H1 (cell line): ENCODE data around the gene DOP1A. TPM values are rescaled to one million over a fixed set of nuclear protein-coding genes. Genes with fewer than 3 reads are reported as not detected.

Source experiments
- CTCF ChIA-PET: fragments of 300-600 bp; sonication (Branson Sonifier 250); formaldehyde crosslinking; loops from one replicate; lab custom pipeline; 2021; ENCODE audit not compliant: partially characterized antibody; lab: Charles Lee
- POLR2A ChIA-PET: fragments of 300-600 bp; sonication (Branson Sonifier 250); formaldehyde crosslinking; loops from one replicate; lab custom pipeline; 2021; ENCODE audit warnings: inconsistent platforms; ENCODE audit not compliant: partially characterized antibody; lab: Charles Lee
- DNase-seq, 2 experiments: peaks; one replicate each; pipeline versions ENCODE4 v3.0.0 to v3.0.0-alpha.2; 2010 to 2022; ENCODE audit warnings: low spot score in 2 of 2, low read depth in 1 of 2, mixed read lengths in 1 of 2
- FAIRE-seq: peaks from 2 replicates; lab custom pipeline; 2011; peaks lifted over from hg19 to GRCh38; lab: Jason Lieb, UNC
- H2AFZ ChIP-seq: 2 replicates; pipeline ENCODE4 v1.8.1; 2012; ENCODE audit warnings: low read length, inconsistent platforms
- H2AK5ac ChIP-seq: 2 replicates; pipeline ENCODE4 v1.6.1; 2013; ENCODE audit warnings: low read depth, low read length
- H2BK120ac ChIP-seq: replicated peaks from 2 replicates; pipeline ENCODE3; 2013; ENCODE audit warnings: low read depth, low read length, inconsistent platforms
- H2BK12ac ChIP-seq: 2 replicates; pipeline ENCODE4 v1.6.1; 2013; ENCODE audit warnings: low read depth, low read length
- H2BK15ac ChIP-seq: 2 replicates; pipeline ENCODE4 v1.6.1; 2013; ENCODE audit warnings: low read length
- H2BK20ac ChIP-seq: 2 replicates; pipeline ENCODE4 v1.6.1; 2013; ENCODE audit warnings: low read length
- H2BK5ac ChIP-seq: 2 replicates; pipeline ENCODE4 v1.6.1; 2013; ENCODE audit warnings: low read depth, low read length
- H3K14ac ChIP-seq: 2 replicates; pipeline ENCODE4 v1.6.1; 2013; ENCODE audit warnings: inconsistent platforms; ENCODE audit not compliant: insufficient read length
- H3K18ac ChIP-seq: 2 replicates; pipeline ENCODE4 v1.6.1; 2013; ENCODE audit warnings: low read length; ENCODE audit errors: extremely low read depth
- H3K23ac ChIP-seq: 2 replicates; pipeline ENCODE4 v1.6.1; 2013; ENCODE audit warnings: inconsistent platforms; ENCODE audit not compliant: insufficient read length
- H3K23me2 ChIP-seq: 2 replicates; pipeline ENCODE4 v1.6.1; 2013; ENCODE audit warnings: low read depth, low read length
- H3K27ac ChIP-seq: 2 replicates; pipeline ENCODE4 v1.6.1; 2011; ENCODE audit warnings: low read depth, low read length, inconsistent platforms
- H3K27me3 ChIP-seq, 4 experiments: replicated peaks in 1 of 4; 1 replicate in 1 of 4; 2 replicates in 3 of 4; pipeline versions ENCODE4 v1.6.1 to v1.8.1; 2011 to 2013; ENCODE audit warnings: low read length in 3 of 4, mild to moderate bottlenecking in 3 of 4, inconsistent platforms in 2 of 4, mixed read lengths in 2 of 4, moderate library complexity in 1 of 4; ENCODE audit not compliant: control insufficient read depth in 3 of 4, insufficient read depth in 3 of 4; ENCODE audit errors: extremely low read depth in 1 of 4
- H3K36me3 ChIP-seq, 4 experiments: 2 replicates each; pipeline versions ENCODE4 v1.6.1 to v1.8.1; 2011 to 2013; ENCODE audit warnings: mild to moderate bottlenecking in 4 of 4, low read length in 3 of 4, moderate library complexity in 2 of 4, control low read depth in 1 of 4, inconsistent platforms in 1 of 4; ENCODE audit not compliant: insufficient read depth in 4 of 4, control insufficient read depth in 2 of 4
- H3K4ac ChIP-seq: replicated peaks from 2 replicates; pipeline ENCODE3; 2013; ENCODE audit warnings: low read length, low read depth, mixed read lengths, inconsistent platforms; ENCODE audit not compliant: insufficient read length
- H3K4me1 ChIP-seq, 4 experiments: replicated peaks in 1 of 4; 1 replicate in 1 of 4; 2 replicates in 3 of 4; pipeline versions ENCODE4 v1.6.1 to v1.8.1; 2011 to 2013; ENCODE audit warnings: low read length in 3 of 4, inconsistent platforms in 2 of 4, mixed read lengths in 1 of 4; ENCODE audit not compliant: insufficient read depth in 4 of 4, control insufficient read depth in 3 of 4
- H3K4me2 ChIP-seq, 2 experiments: 2 replicates each; pipeline versions ENCODE4 v1.6.1 to v1.8.1; 2011 to 2013; ENCODE audit warnings: low read depth in 2 of 2, low read length in 2 of 2, control low read depth in 1 of 2, inconsistent platforms in 1 of 2, mild to moderate bottlenecking in 1 of 2; ENCODE audit not compliant: insufficient read depth in 1 of 2
- H3K4me3 ChIP-seq, 4 experiments: fragments of 200-600, 300-600 bp in 1 of 4; sonication (generic), shearing (Covaris generic), sonication (Bioruptor Twin) in 1 of 4; 2 replicates each; pipeline versions ENCODE4 v1.5.1 to v1.8.1; 2011 to 2016; ENCODE audit warnings: low read length in 4 of 4, low read depth in 3 of 4, control low read depth in 2 of 4, inconsistent platforms in 2 of 4, mild to moderate bottlenecking in 2 of 4, mixed read lengths in 1 of 4, moderate library complexity in 1 of 4; ENCODE audit not compliant: insufficient read depth in 2 of 4; ENCODE audit errors: extremely low read depth in 1 of 4
- H3K56ac ChIP-seq: replicated peaks from 2 replicates; pipeline ENCODE3; 2013; ENCODE audit warnings: low read depth, mild to moderate bottlenecking, mixed read lengths, low read length, inconsistent platforms; ENCODE audit not compliant: insufficient read length
- H3K79me1 ChIP-seq: 2 replicates; pipeline ENCODE4 v1.6.1; 2013; ENCODE audit warnings: low read depth, low read length, control low read depth
- H3K79me2 ChIP-seq, 2 experiments: 2 replicates each; pipeline versions ENCODE4 v1.6.1 to v1.8.1; 2012 to 2013; ENCODE audit warnings: low read length in 2 of 2, mild to moderate bottlenecking in 2 of 2, inconsistent platforms in 1 of 2; ENCODE audit not compliant: insufficient read depth in 2 of 2, control insufficient read depth in 1 of 2
- H3K9ac ChIP-seq, 4 experiments: replicated peaks in 1 of 4; 1 replicate in 1 of 4; 2 replicates in 3 of 4; pipeline versions ENCODE4 v1.6.1 to v1.8.1; 2011 to 2013; ENCODE audit warnings: low read depth in 3 of 4, low read length in 3 of 4, control low read depth in 2 of 4, mild to moderate bottlenecking in 2 of 4, moderate library complexity in 2 of 4, inconsistent platforms in 1 of 4; ENCODE audit errors: extremely low read depth in 1 of 4
- H3K9me3 ChIP-seq, 2 experiments: 2 replicates each; pipeline versions ENCODE4 v1.6.1 to v1.8.1; 2012 to 2013; ENCODE audit warnings: mild to moderate bottlenecking in 2 of 2, moderate library complexity in 2 of 2, control low read depth in 1 of 2, inconsistent platforms in 1 of 2, low read depth in 1 of 2, low read length in 1 of 2, mixed read lengths in 1 of 2; ENCODE audit not compliant: insufficient read depth in 2 of 2
- H4K20me1 ChIP-seq, 2 experiments: replicated peaks in 1 of 2; 2 replicates each; pipeline versions ENCODE3 to v1.8.1; 2011 to 2013; ENCODE audit warnings: inconsistent platforms in 2 of 2, low read length in 2 of 2, mild to moderate bottlenecking in 1 of 2; ENCODE audit not compliant: insufficient read depth in 2 of 2, control insufficient read depth in 1 of 2
- H4K5ac ChIP-seq: 2 replicates; pipeline ENCODE4 v1.6.1; 2013; ENCODE audit warnings: low read length, low read depth, mixed read lengths, inconsistent platforms; ENCODE audit not compliant: insufficient read length
- H4K8ac ChIP-seq: 2 replicates; pipeline ENCODE4 v1.8.0; 2013; ENCODE audit warnings: mild to moderate bottlenecking, moderate library complexity, low read length, inconsistent platforms; ENCODE audit not compliant: insufficient read depth; ENCODE audit errors: extremely low read depth
- H4K91ac ChIP-seq: replicated peaks from 2 replicates; pipeline ENCODE3; 2013; ENCODE audit warnings: low read length, mixed read lengths, inconsistent platforms; ENCODE audit not compliant: insufficient read length
- CHD2 ChIP-seq: IDR thresholded peaks from 2 replicates; pipeline ENCODE4 v1.6.1; 2012; ENCODE audit warnings: low read length, improper control_type of control experiment
- CTBP2 ChIP-seq: IDR thresholded peaks from 2 replicates; pipeline ENCODE4 v1.7.0; 2011; ENCODE audit warnings: borderline replicate concordance, mild to moderate bottlenecking, moderate library complexity, mixed read lengths, low read length; ENCODE audit not compliant: insufficient read depth, insufficient read length
- GTF2F1 ChIP-seq: IDR thresholded peaks from 2 replicates; pipeline ENCODE4 v1.6.1; 2012; ENCODE audit warnings: low read depth, low read length, improper control_type of control experiment, borderline replicate concordance
- HDAC2 ChIP-seq, 2 experiments: fragments of 300-600 bp in 1 of 2; sonication (generic) in 1 of 2; IDR thresholded peaks; 2 replicates each; pipeline ENCODE4 v1.6.1; 2011 to 2012; ENCODE audit warnings: low read depth in 2 of 2, low read length in 2 of 2, mild to moderate bottlenecking in 2 of 2, moderate library complexity in 2 of 2, borderline replicate concordance in 1 of 2, inconsistent platforms in 1 of 2
- MAFK ChIP-seq: IDR thresholded peaks from 2 replicates; pipeline ENCODE4 v1.6.1; 2012; ENCODE audit warnings: low read depth, mild to moderate bottlenecking, improper control_type of control experiment, low read length
- NANOG ChIP-seq: IDR thresholded peaks from 2 replicates; pipeline ENCODE4 v1.6.1; 2011; ENCODE audit warnings: low read length, low read depth, mild to moderate bottlenecking, inconsistent platforms; ENCODE audit not compliant: insufficient read depth, poor library complexity, severe bottlenecking
- RAD21 ChIP-seq, 2 experiments: IDR thresholded peaks in 1 of 2; conservative IDR thresholded peaks in 1 of 2; 2 replicates each; pipeline ENCODE4 v1.6.1; 2011; ENCODE audit warnings: low read depth in 2 of 2, low read length in 2 of 2, improper control_type of control experiment in 1 of 2, inconsistent platforms in 1 of 2, mild to moderate bottlenecking in 1 of 2, moderate library complexity in 1 of 2
- RXRA ChIP-seq: IDR thresholded peaks from 2 replicates; pipeline ENCODE4 v1.6.1; 2011; ENCODE audit warnings: low read depth, mild to moderate bottlenecking, low read length, moderate library complexity; ENCODE audit not compliant: insufficient read depth
- SP1 ChIP-seq: IDR thresholded peaks from 2 replicates; pipeline ENCODE4 v1.6.1; 2011; ENCODE audit warnings: low read depth, low read length
- SP2 ChIP-seq: IDR thresholded peaks from 2 replicates; pipeline ENCODE4 v1.6.1; 2012; ENCODE audit warnings: mild to moderate bottlenecking, low read length, inconsistent platforms
- SUZ12 ChIP-seq: fragments of 200-600 bp; sonication (generic); IDR thresholded peaks from 2 replicates; pipeline ENCODE4 v1.6.1; 2012; ENCODE audit warnings: mild to moderate bottlenecking, inconsistent platforms, low read length, moderate library complexity, mixed read lengths
- TCF12 ChIP-seq: IDR thresholded peaks from 2 replicates; pipeline ENCODE4 v1.6.1; 2011; ENCODE audit warnings: low read depth, mild to moderate bottlenecking, low read length
- TEAD4 ChIP-seq: IDR thresholded peaks from 2 replicates; pipeline ENCODE4 v1.6.1; 2012; ENCODE audit warnings: low read depth, low read length, inconsistent platforms, mixed read lengths
- WGBS, 2 experiments: shearing (Covaris generic) in 1 of 2; methylation state at CpG; one replicate each; pipeline versions ENCODE4 v1.1.6 to v1.1.7; 2013 to 2015; ENCODE audit warnings: low lambda C conversion rate in 2 of 2, mixed read lengths in 2 of 2, inconsistent platforms in 1 of 2, low coverage in 1 of 2, missing lambda C conversion rate in 1 of 2; ENCODE audit not compliant: insufficient replicate concordance in 2 of 2, insufficient coverage in 1 of 2, insufficient read length in 1 of 2; ENCODE audit errors: extremely low coverage in 1 of 2, missing lambda C conversion rate in 1 of 2; 5-methylcytosine and 5-hydroxymethylcytosine counted together
- polyA plus RNA-seq, 7 experiments: library from polyadenylated mRNA; depleted of rRNA in 3 of 7; stranded (reverse) in 5 of 7; unstranded in 2 of 7; fragments of >200 nt in 5 of 7; fragments of 200-250 nt in 2 of 7; gene quantifications; 1 replicate in 5 of 7; 2 replicates in 1 of 7; 4 replicates in 1 of 7; pipeline versions ENCODE4 v1.2.1 to v1.2.3, GENCODE V29; 2011 to 2013; ENCODE audit warnings: missing spikeins in 2 of 7, mixed read lengths in 2 of 7
- total RNA-seq: library from RNA; stranded (reverse); fragmentation: NEBNext Ultra II Directional; extraction: Animal tissue kit (Norgen Biotek cat#: 25700); gene quantifications from 2 replicates; pipeline ENCODE4 v1.2.1, GENCODE V29; 2021

Gene DOP1A
- total and polyA plus RNA-seq, 2 of the 8 experiments (the other 6 are each of a cell fraction or from before 2014, with no cell fraction given), result 7.5 to 14.7 TPM

DNA sequence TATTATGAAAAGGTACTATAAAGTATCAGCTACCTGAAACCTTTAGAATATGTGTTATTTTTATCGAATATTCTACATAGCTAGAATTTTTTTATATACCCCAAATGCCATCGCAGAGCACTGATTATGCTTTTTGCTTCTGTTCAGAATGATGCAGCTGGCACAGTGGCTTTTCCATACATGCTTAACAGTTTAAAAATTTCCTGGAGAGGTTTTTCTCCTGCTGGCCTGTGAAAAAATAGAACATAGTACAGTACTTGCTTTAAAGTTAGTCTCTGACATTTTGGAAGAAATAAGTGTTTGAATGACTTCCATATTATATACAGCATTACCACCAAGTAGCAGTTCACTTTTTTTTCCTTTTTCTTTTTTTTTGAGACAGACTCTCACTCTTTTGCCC is 5.3 kb downstream of the DOP1A start:
- Histone ChIP-seq H2BK5ac (no peak overlapping the region), H3K36me3 (no peaks in the 10 kb centered on the region), H2AFZ (no peak overlapping the region), H4K8ac (no peak overlapping the region), H3K18ac (no peak overlapping the region), H3K9ac (no peak overlapping the region), H2BK12ac (no peak overlapping the region), H3K4me1 (peaks cover 0 to 15% (median 4%) of the 10 kb centered on the region in 4 experiments; a peak in 2 of 7 replicates), H4K91ac (no peak overlapping the region), H3K14ac (no peak overlapping the region), H2AK5ac (no peak overlapping the region), H3K23ac (no peak overlapping the region), H3K23me2 (no peaks in the 10 kb centered on the region)
- no peak for DNase-seq
- WGBS, 2 experiments, result 90% methylated on average over 2 of the region's 2 CpGs; no CpG with 5 or more reads in 1 of the 2 experiments
- no peak for TF ChIP-seq TEAD4
- no peak for TF ChIP-seq SP1
- no peak for TF ChIP-seq MAFK
- no peak for TF ChIP-seq CHD2
- TF ChIP-seq SP2, result no peak
- TF ChIP-seq GTF2F1, result no peak
- no peak for TF ChIP-seq CTBP2
- TF ChIP-seq TCF12, result no peak
- TF ChIP-seq RAD21 (IDR thresholded peaks at IDR 0.05 in 1 of 2, conservative IDR thresholded peaks at IDR 0.05 in 1 of 2; ENCODE audit: low read depth in 2 of 2, low read length in 2 of 2), result no peak
- no peak for TF ChIP-seq RXRA
- no peak for TF ChIP-seq SUZ12
- no peak for TF ChIP-seq NANOG
- TF ChIP-seq HDAC2 (IDR thresholded peaks at IDR 0.05; ENCODE audit: borderline replicate concordance in 1 of 2, low read depth in 2 of 2, low read length in 2 of 2), result no peak
- TF ChIP-seq, all 59 proteins: peak for 0
- peaks cover 0 to 63% of the 10 kb centered on the region in 2 experiments; a peak in 3 of 4 replicates for H3K79me2 ChIP-seq
- ChIA-PET CTCF (no interaction called here), POLR2A (no interaction called here)
- no peak overlapping the region for H3K4me2 ChIP-seq
- H3K4me3 ChIP-seq, result no peak overlapping the region
- no peak overlapping the region for H2BK15ac ChIP-seq
- FAIRE-seq, result no peak
- H4K5ac ChIP-seq, result no peak overlapping the region
- no peaks in the 10 kb centered on the region; the same call in 1 of the 2 replicates for H3K79me1 ChIP-seq
- no peak overlapping the region for H3K56ac ChIP-seq
- H2BK120ac ChIP-seq, result no peak overlapping the region
- no peaks in the 10 kb centered on the region for H3K27me3 ChIP-seq
- H4K20me1 ChIP-seq, result no peaks in the 10 kb centered on the region
- H3K9me3 ChIP-seq, result no peaks in the 10 kb centered on the region
- H3K27ac ChIP-seq, result no peak overlapping the region
- no peak overlapping the region for H2BK20ac ChIP-seq
- no peak overlapping the region for H3K4ac ChIP-seq
